GM19035 (cell line): Measurements from ENCODE around the gene C2CD5.
A peak's percentile ranks its signal among the peaks of the same experiment; 100 is the strongest.
"Not testable (repeated sequence)": the region's sequence is repeated elsewhere in the genome, so short reads cannot be mapped to it uniquely, and the experiment has no call there.

Experiments used
- ATAC-seq: cut with Tn5 transposase; IDR thresholded peaks from one replicate; pipeline ENCODE4 v1.9.1; 2021; ENCODE audit not compliant: unreplicated experiment

C2CD5 gene

DNA sequence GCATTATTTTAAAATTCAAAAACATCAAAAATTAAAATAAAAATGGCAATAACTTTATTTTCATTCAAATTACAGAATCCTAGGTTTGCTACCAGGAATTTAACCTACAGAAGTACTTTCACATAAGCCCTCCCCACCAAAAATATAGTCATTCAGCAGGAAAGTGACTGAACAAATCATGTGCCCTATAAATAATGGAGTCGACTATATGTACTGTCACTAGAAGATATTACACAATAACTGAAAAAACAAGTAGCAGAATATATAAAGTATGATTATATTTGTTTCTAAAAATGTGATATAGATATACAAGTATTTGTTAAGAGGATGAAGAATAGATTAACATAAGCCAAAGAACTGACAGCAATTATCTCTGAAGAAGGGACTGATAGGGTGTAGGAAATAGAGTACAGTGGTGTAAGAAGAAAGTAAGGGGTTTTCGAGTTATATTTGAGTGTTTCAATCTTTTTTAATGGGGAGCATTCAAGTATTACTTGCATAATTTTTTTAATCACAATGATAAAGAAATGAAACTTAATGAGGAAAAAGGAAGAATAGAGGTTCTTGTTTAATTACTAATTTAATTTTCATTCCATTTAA, 7.9 kb downstream of the C2CD5 start:
- no peak for ATAC-seq

DNA sequence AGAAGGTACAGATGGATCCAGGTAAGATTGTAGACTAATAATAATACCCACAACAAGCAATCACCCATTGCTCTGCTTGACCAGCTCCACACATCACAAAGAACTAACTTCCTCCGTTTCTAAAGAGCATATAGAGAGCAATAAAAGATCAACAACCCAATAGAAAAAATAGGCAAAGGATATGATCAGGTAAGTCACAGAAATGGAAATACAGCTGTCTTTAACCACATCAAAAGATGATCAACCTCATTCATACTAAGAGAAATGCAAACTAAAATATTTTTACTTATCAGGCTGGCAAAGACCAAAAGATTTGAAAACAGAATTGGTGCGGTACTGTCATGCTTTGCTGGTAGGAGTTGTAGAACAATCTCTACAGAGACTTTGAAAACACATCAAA, 8.9 kb downstream of the C2CD5 start:
- no peak for ATAC-seq

DNA sequence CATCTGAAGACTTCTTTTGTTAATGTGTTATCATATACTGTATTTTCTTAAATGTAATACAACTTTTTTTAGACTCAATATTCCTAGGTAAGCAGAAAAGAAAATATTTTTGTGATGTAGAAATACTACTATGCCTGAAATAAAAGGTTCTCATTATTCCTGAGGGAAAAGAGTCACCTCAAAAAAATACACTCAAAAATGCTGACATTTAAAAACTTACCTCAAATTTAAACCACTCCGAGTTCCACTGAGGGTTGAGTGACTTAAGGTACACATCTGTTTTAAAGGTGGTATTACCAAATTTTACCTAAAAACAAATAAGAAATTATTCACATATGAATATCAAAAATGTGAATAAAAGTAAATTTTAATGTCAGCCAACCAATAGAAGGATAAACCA, 9.3 kb downstream of the C2CD5 start:
- no peak for ATAC-seq

DNA sequence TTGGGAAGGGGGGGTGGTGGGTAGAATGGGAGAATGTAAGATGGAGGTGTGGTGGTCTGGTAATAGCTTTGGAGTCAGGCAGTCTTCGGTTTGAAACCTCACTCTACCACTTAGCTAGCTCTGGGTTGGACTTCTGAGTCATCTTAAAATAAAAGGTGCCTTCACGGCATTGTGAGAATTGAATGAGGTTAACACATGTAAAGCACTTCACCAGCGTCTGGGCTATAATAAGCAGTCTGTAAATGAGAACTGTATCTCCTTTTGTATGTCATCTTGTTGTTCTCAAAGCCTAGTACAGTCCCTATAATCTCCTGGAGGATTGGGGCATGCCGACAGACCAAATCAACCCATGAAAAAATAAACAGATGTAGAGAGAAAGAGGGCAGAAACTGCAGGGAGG, 11.2 kb downstream of the C2CD5 start:
- no peak for ATAC-seq

DNA sequence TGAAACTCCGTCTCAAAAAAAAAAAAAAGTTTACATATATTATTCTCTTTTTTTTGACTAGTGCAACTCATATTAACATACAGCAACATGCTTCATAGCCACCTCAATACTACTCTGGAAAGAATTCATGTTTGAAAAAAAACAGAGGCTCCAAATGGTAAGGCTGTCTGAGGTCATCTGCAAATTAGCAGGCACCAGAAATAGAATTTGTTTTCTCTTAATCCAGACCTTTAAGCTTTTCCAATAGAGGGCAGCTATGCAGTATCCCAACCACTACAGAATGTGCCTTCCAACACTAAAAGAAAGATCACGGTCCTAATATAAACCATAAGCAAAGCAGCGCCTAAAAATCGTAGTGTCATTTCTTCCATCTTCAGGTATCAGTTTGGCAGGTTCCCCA, 12.0 kb downstream of the C2CD5 start:
- ATAC-seq, result no peak

DNA sequence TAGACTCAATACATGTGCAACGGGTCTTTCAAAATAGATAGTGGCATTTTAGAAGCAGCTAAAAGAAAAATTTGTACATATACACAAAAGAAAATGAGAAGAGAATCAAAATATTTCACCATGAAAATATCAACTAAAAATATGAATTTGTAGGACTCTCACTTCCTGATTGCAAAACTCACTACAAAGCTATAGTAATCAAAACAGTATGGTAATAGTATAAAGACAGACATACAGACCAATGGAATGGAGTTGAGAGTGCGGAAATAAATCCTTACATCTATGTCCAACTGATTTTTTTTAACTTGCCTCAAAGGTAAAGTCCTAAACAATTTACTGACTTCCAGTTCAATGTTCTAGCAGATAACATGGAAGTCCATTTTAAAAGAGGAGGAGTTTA, 13.1 kb downstream of the C2CD5 start:
- no peak for ATAC-seq

DNA sequence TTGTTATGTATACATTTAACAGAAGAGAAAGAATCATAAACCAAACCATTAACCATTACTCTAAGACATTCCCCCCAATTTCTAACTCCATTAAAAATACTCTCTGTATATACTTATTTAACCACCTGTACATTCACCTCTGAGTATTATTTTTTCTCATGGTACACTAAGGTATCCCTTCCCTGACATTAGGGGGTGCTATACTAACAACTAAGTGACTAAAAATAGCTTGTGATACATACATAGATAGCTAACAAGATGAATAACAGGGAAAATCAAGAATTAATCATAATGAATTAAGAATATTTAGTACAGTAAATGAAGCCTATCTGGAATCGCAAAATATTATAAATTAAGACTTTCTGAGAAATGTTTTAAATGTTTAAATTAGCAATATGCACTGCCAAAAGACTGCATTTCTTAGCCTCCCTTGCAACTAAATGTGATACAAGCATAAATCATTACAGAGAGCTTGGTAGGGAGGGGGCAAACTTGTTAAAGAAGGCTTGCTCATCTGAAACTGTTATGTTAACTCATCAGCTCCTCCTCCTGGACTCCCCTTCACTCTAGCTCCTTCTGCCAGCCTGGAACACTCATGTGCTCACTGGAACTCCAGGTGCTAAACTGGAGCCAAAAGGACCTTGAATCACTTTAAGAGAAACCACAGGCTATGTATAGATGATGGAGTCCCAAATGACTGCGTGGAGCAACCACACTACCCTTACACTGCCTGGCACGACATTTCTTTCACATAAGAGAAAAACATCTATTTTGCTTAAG, 14.9 kb downstream of the C2CD5 start:
- peak; percentile 83 for ATAC-seq

DNA sequence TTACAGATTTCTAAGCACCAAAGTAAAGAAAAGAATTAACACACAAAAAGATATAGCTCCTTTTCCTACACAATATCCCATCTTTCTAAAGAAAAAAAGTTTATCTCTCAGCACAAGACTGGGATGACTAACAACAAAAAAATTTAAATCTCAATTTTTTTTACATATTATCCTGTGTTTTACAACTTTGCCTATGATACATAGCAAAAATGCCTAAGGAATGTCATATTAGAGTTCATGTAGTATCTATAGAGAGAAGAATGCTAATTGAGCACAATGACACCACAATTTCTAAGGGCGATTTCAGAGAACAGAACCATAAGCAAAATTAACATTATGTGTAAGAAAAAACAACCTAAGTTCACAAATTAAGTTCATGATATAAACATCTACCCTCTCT, 16.3 kb downstream of the C2CD5 start:
- ATAC-seq, result no peak

DNA sequence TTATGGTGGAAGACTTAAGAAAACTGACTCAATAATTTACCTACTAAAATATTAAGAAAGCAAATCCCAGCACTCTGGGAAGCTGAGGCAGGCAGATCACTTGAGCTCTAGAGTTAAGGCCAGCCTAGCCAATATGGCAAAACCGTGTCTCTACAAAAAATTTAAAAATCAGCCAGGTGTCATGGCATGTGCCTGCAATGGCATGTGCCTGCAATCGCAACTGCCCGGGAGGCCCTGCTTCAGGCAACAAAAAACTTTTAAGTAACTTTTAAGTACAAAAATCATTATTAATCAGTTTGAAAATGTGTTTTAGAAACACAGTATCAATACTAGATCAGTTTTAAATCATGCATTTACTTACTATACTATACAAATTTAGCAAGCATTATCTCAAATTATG, 17.5 kb downstream of the C2CD5 start:
- no peak for ATAC-seq

DNA sequence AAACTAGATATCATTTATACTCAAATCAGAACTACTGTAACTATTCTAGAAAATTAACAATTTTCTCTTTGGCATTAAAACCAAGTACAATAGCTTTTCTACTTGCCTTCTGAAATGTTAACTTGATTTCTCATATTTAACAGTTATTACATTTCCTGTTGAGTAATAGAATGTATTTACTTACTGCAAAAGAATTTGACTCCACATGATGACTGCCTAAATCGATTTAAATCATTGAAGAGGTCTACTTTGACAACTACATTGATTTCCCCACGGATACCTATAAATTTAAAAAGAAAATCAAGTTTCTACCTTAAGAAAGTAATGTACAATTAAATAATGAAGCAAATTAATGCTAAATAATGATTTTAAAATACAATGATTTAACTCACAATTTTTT, 18.9 kb downstream of the C2CD5 start:
- ATAC-seq, result no peak

DNA sequence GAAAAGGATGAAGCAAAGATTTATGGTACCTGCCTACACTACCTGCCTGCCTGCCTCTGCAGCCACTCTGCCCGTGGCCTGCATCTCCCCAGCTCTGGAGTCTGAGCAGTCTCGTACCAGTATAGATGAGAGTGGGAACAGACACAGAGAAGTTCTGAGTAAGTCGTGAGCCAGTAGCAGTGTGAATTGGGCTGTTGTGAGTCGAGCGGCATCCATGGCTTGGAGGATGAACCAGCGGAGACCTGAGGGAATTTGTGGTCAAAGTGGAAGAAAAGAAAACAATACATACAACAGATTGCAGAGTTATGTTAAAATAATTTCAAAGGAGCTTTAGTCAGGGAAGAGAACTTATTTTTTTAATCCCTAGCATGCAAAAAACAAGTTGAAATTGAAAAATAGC, 25.3 kb downstream of the C2CD5 start:
- ATAC-seq, result no peak

DNA sequence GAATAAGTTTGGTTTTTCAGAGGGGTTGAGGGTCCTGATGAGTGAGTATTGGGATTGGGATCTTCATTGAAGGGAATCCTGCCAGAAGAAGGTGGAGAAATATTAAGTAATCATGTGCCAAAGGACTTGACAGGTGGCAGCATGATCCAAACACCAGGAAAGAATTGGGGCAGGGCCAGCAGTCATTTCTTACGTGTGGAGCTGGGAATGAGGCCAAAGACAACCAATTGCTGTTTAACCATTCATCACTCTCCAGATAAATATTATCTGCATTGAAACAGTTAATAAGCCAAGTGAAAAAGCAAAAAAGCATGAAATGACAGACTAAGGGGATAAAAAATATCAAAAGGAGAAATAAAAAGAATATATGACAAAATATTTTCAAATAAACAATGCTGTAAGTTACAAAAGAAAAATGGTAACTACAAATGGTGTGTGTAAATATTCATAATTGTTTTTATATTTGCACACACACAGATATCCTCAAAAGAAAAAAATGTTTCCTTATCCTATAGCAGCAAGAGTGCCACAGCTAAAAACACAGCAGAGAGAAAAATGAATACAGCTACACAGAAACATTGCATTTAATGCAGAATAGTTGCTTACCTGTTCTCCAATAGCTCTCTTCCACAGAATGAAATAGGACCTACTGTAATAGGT, 26.2 kb downstream of the C2CD5 start:
- ATAC-seq, result no peak

DNA sequence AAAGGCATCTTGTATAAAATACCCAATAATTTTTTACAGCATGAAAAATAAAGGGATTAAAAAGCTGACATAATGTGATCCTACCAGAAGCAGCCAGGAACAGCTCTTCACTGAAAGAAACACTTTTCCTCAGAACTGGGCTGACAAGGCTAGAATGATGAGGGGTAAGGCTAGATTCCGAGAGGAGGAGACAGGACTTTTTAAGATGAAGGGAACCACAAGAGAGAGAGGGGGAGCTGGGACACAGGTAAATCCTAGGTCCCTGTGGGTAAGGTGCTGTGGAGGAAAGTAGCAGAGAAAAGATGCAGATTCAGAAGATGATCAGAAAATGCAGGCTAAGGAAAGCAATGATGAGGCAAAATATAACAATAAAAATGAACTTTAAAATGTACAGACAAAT, 29.5 kb downstream of the C2CD5 start:
- no peak for ATAC-seq

DNA sequence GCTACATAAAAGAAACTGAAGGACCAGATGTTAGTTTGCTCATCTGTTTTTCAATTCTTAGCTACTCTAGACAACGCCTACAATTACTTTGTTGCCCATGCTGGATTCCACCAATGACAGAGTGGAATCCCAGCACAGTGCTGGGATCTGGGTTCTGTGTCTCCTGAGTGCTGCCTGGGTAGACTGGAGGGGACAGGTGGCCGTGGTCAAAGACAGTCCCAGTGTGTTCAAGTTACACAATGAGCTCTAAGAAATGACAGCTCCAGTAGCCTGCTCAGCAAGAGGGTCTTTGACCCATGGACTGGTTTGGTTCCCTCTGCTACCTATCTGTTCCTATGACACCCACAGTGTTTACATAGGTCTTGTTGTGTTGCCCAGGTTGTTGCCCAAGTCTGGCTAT, 38.5 kb downstream of the C2CD5 start:
- no peak for ATAC-seq

DNA sequence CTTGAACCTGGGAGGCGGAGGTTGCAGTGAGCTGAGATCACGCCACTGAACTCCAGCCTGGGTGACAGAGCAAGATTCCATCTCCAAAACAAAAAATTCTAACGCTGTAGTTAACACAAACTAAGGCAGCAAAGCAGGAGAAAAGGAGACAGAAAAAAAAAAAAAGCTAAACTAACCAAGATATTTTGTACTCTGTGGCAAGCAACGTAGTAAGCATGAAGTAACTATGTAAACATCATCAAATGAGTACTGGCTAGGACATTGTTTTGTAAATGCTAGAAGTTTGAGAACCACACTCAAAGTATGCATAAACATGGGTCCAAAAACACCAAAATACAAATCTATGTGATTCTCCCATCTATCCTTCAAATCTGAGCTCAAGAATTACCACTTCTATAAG, 44.2 kb downstream of the C2CD5 start:
- ATAC-seq, result no peak

DNA sequence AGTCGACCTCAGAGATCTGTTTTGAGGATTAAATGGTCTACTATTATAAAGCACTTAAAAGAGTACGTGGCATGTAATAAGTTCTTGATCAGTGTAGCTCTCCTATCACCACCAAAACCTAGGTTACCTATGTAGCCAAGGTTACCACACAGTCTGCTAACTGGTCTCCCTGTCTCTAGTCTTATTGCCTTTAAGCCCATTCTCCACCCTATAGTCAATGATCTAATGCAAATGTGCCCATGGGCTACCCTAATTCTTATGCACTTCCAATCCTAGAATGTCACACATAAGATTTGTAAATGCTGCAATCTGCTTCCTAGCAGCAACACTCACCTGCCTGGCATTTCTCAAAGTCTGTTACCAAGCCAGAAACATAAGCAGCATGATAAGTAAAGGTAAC, 44.9 kb downstream of the C2CD5 start:
- no peak for ATAC-seq

DNA sequence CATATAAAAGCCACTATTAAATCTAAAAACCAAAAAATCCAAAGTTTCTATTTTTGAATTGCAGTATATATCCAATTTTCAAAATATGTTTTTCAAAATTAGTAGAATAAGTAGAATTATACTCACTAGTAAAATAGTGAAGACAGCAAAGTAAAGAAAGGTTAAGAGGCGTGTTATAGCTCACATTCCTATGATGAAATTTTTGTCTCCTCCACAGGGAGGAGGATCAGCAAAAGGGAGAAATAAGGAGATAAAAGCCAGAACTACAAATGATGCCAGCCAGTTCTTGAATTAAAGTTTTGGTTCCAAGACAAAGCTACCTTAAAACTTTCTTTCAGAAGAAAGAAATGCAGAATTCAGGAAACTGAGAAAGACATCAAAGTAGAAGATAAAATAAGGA, 50.0 kb downstream of the C2CD5 start:
- no peak for ATAC-seq

DNA sequence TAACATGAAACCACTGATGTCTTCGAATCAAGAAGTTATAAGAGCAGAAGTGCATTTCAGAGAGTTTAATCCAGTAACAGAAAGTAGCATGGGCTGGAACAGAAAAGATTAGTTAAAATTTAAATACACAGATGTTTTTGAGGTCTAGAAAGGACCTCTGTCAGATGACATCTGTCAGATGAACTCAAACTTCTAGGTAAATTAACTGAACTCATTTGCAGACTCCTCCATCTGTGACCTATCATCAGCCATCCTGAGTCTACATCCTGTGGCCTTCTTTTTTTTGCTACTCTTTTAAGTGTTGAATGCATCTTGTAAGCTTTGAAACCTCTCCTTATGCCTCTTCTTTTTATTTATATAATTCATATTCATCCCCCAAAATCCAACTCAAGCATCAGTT, 53.3 kb downstream of the C2CD5 start:
- ATAC-seq, result no peak

DNA sequence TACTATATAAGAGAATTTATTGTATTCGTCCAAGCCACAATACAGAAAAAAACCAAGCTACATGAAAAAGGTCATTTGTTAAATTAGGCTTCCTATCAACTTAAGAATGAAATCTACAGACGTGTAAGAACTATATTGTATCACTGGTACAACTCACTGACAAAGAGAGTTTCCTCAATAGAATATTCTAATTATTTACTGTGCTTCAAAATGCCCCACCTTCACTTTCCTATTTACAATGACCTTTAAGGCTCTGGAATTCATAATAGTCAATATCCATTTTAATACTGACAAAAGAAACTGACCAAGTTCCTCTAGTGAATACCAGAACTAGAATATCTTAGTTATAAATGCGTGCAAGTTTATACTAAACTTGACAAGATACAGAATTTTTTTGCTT, 55.9 kb downstream of the C2CD5 start:
- no peak for ATAC-seq

DNA sequence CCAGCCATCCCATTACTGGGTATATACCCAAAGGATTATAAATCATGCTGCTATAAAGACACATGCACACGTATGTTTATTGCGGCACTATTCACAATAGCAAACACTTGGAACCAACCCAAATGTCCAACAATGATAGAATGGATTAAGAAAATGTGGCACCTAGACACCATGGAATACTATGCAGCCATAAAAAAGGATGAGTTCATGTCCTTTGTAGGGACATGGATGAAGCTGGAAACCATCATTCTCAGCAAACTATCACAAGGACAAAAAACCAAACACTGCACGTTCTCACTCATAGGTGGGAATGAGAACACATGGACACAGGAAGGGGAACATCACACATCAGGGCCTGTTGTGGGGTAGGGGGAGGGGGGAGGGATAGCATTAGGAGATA, 56.7 kb downstream of the C2CD5 start:
- not testable (repeated sequence) for ATAC-seq

DNA sequence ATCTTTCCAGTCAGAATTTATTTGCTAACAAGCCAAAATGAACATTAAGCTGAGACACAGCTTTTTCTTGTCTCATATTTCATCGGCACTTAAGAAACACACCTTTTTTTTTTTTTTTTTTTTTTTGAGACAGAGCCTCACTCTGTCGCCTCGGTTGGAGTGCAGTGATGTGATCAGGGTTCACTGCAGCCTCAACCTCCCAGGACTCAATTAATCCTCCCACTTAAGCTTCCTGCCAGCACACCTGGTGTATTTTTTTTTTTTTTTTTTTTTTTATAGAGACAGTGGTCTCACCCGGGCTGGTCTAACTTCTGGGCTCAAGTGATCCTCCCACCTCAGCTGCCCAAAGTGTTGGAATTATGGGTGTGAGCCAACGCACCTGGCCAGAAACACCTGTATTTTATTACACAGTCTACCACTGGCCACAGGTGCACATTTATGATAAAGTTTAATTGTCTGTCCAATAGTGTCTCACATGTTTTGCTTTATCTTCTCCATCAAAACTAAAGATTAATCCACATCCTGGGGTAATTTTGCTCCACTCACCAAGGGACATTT, 62.7 kb downstream of the C2CD5 start:
- no peak for ATAC-seq

DNA sequence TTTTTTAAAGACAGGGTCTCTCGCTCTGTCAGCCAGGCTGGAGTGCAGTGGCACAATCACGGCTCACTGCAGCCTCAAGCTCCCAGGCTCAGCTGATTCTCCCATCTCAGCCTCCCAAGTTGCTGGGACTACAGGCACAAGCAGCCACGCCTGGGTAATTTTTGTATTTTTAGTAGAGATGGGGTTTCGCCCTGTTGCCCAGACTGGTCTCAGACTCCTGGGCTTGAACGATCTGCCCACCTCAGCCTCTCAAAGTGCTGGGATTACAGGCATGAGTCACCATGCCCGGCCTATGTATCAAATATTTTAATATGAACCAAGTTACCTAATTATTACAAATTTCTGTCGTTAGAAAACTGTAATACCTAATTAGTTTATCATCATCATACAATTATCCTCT, 63.5 kb downstream of the C2CD5 start:
- not testable (repeated sequence) for ATAC-seq
